Stomach smooth muscle (tissue), 2 donors: Measurements from ENCODE around the gene ADCK1.

Source experiments
- H3K27ac ChIP-seq: one replicate; pipeline ENCODE4 v1.7.0; 2013; ENCODE audit warnings: mild to moderate bottlenecking, low read length, inconsistent platforms
- H3K27me3 ChIP-seq, 2 donors: one replicate each; pipeline ENCODE4 v1.7.0; 2013; ENCODE audit warnings: low read length in 2 of 2; ENCODE audit not compliant: insufficient read depth in 2 of 2, control insufficient read depth in 1 of 2
- H3K36me3 ChIP-seq, 2 donors: one replicate each; pipeline ENCODE4 v1.7.0; 2013; ENCODE audit warnings: low read length in 2 of 2; ENCODE audit not compliant: control insufficient read depth in 2 of 2, insufficient read depth in 2 of 2
- H3K4me1 ChIP-seq: one replicate; pipeline ENCODE4 v1.7.0; 2013; ENCODE audit warnings: low read length; ENCODE audit not compliant: control insufficient read depth, insufficient read depth
- H3K4me3 ChIP-seq, 2 donors: one replicate each; pipeline ENCODE4 v1.7.0; 2013; ENCODE audit warnings: low read length in 2 of 2
- H3K9ac ChIP-seq, 2 donors: one replicate each; pipeline ENCODE4 v1.7.0; 2013; ENCODE audit warnings: low read length in 2 of 2, mild to moderate bottlenecking in 1 of 2
- H3K9me3 ChIP-seq, 2 donors: one replicate each; pipeline ENCODE4 v1.7.0; 2013; ENCODE audit warnings: low read length in 2 of 2; ENCODE audit not compliant: control insufficient read depth in 2 of 2
- donor health status: healthy.
- donor health status: Pancreatic carcinoma.

ADCK1 gene

GRCh38 chr14:77967110-77967509, 167.2 kb downstream of the ADCK1 start:
- H3K9me3 ChIP-seq, result peaks cover 0 to 4% of the 10 kb centered on the region in 2 donors

GRCh38 chr14:77970646-77971045, 170.7 kb downstream of the ADCK1 start:
- no peaks in the 10 kb centered on the region for H3K4me1 ChIP-seq
- no peak overlapping the region for H3K27ac ChIP-seq
- H3K9ac ChIP-seq, result no peak overlapping the region
- H3K36me3 ChIP-seq, result no peaks in the 10 kb centered on the region
- H3K9me3 ChIP-seq, result peaks cover 0 to 4% of the 10 kb centered on the region in 2 donors
- H3K4me3 ChIP-seq, result no peak overlapping the region
- H3K27me3 ChIP-seq, result peaks cover 4 to 15% of the 10 kb centered on the region in 2 donors

More at GRCh38 chr14:77967110-77967509, 167.2 kb downstream of the ADCK1 start:
- Histone ChIP-seq H3K9ac (no peak overlapping the region), H3K27me3 (peaks cover 7 to 22% of the 10 kb centered on the region in 2 donors), H3K36me3 (no peaks in the 10 kb centered on the region), H3K4me3 (no peak overlapping the region), H3K27ac (no peak overlapping the region), H3K4me1 (no peaks in the 10 kb centered on the region)

GRCh38 chr14:77973246-77973645, 173.3 kb downstream of the ADCK1 start:
- Histone ChIP-seq H3K27me3 (peaks cover 0 to 5% of the 10 kb centered on the region in 2 donors), H3K4me1 (no peaks in the 10 kb centered on the region), H3K9ac (no peak overlapping the region), H3K4me3 (no peak overlapping the region), H3K27ac (no peak overlapping the region), H3K9me3 (peaks cover 0 to 4% of the 10 kb centered on the region in 2 donors), H3K36me3 (no peaks in the 10 kb centered on the region)

- no peaks in the 10 kb centered on the region for H3K9me3 ChIP-seq
- H3K9ac ChIP-seq, result no peak overlapping the region
- no peak overlapping the region for H3K4me3 ChIP-seq
- H3K4me1 ChIP-seq, result peaks cover 2% of the 10 kb centered on the region
- H3K27me3 ChIP-seq, result peaks cover 13 to 15% of the 10 kb centered on the region in 2 donors
- H3K27ac ChIP-seq, result no peak overlapping the region
- H3K36me3 ChIP-seq, result no peaks in the 10 kb centered on the region
These were observed 176.7 kb downstream of the ADCK1 start for GRCh38 chr14:77976591-77976990.

GRCh38 chr14:77979171-77979570, 179.3 kb downstream of the ADCK1 start:
- Histone ChIP-seq H3K4me1 (peaks cover 2% of the 10 kb centered on the region), H3K27me3 (peaks cover 13 to 15% of the 10 kb centered on the region in 2 donors), H3K36me3 (no peaks in the 10 kb centered on the region), H3K9me3 (no peaks in the 10 kb centered on the region), H3K27ac (no peak overlapping the region), H3K9ac (no peak overlapping the region), H3K4me3 (no peak overlapping the region)

- Histone ChIP-seq H3K9ac (no peak overlapping the region), H3K4me3 (no peak overlapping the region), H3K4me1 (peaks cover 2% of the 10 kb centered on the region), H3K9me3 (no peaks in the 10 kb centered on the region), H3K36me3 (no peaks in the 10 kb centered on the region), H3K27ac (no peak overlapping the region), H3K27me3 (peaks cover 13 to 15% of the 10 kb centered on the region in 2 donors)
These were observed 179.9 kb downstream of the ADCK1 start for GRCh38 chr14:77979666-77980351.

GRCh38 chr14:77980475-77981321, 180.8 kb downstream of the ADCK1 start:
- Histone ChIP-seq H3K9ac (no peak overlapping the region), H3K9me3 (no peaks in the 10 kb centered on the region), H3K27ac (no peak overlapping the region), H3K4me1 (peaks cover 2% of the 10 kb centered on the region), H3K4me3 (peak overlapping the region in 1 of 2 donors; percentile 35), H3K36me3 (no peaks in the 10 kb centered on the region), H3K27me3 (peaks cover 13 to 15% of the 10 kb centered on the region in 2 donors)
